Subcutaneous abdominal adipose tissue (tissue), 5 donors: ENCODE results near the gene SLC12A6.

ENCODE experiments used
- H3K27ac ChIP-seq: one replicate; pipeline ENCODE4 v1.7.0; 2013; ENCODE audit warnings: low read depth, mild to moderate bottlenecking, inconsistent platforms, low read length, moderate library complexity
- H3K27me3 ChIP-seq, 5 donors: one replicate each; pipeline ENCODE4 v1.7.0; 2013; ENCODE audit warnings: low read length in 5 of 5, inconsistent platforms in 1 of 5; ENCODE audit not compliant: control insufficient read depth in 5 of 5, insufficient read depth in 4 of 5
- H3K36me3 ChIP-seq, 5 donors: one replicate each; pipeline ENCODE4 v1.7.0; 2013; ENCODE audit warnings: low read length in 5 of 5; ENCODE audit not compliant: control insufficient read depth in 5 of 5, insufficient read depth in 5 of 5
- H3K4me1 ChIP-seq, 5 donors: one replicate each; pipeline ENCODE4 v1.7.0; 2013; ENCODE audit warnings: low read length in 5 of 5, mild to moderate bottlenecking in 3 of 5, moderate library complexity in 1 of 5; ENCODE audit not compliant: control insufficient read depth in 5 of 5, insufficient read depth in 5 of 5
- H3K4me3 ChIP-seq, 5 donors: one replicate each; pipeline ENCODE4 v1.7.0; 2013; ENCODE audit warnings: low read length in 5 of 5, low read depth in 1 of 5
- H3K9ac ChIP-seq, 5 donors: one replicate each; pipeline ENCODE4 v1.7.0; 2013; ENCODE audit warnings: low read length in 5 of 5, mild to moderate bottlenecking in 4 of 5, moderate library complexity in 3 of 5
- H3K9me3 ChIP-seq, 5 donors: one replicate each; pipeline ENCODE4 v1.7.0; 2013; ENCODE audit warnings: low read length in 5 of 5; ENCODE audit not compliant: control insufficient read depth in 5 of 5
- donor health status: healthy.
- donor health status: healthy.
- donor health status: healthy.
- donor health status: healthy.
- donor health status: healthy.

The SLC12A6 gene

GRCh38 chr15:34367101-34368081, 29.8 kb upstream of the SLC12A6 start, which contains the start of gene LPCAT4:
TSS of gene LPCAT4 (minus strand) at chr15:34367196. CDS start at chr15:34367100, 96 bp downstream.
- H3K9ac ChIP-seq: peak within 1 kb of the TSS; percentile 54 to 95 (median 85)
- no peaks in the 10 kb centered on the region for H3K9me3 ChIP-seq
- peak within 1 kb of the TSS; percentile 87 to 97 (median 91) for H3K4me3 ChIP-seq
- peaks cover 10 to 29% (median 20%) of the 10 kb centered on the region in 5 donors for H3K4me1 ChIP-seq
- peak within 1 kb of the TSS; percentile 88 for H3K27ac ChIP-seq
- peaks cover 0 to 14% (median 5%) of the 10 kb centered on the region in 5 donors for H3K36me3 ChIP-seq
- H3K27me3 ChIP-seq: no peaks in the 10 kb centered on the region

GRCh38 chr15:34366271-34367065, 28.9 kb upstream of the SLC12A6 start:
- peak overlapping the region in 3 of 5 donors; percentile 48 to 74 (median 53) for H3K9ac ChIP-seq
- peak overlapping the region; percentile 7 for H3K27ac ChIP-seq
- peaks cover 0 to 18% (median 5%) of the 10 kb centered on the region in 5 donors for H3K36me3 ChIP-seq
- H3K4me3 ChIP-seq: peak overlapping the region; percentile 74 to 97 (median 91)
- H3K27me3 ChIP-seq: no peaks in the 10 kb centered on the region
- H3K4me1 ChIP-seq: peaks cover 10 to 29% (median 20%) of the 10 kb centered on the region in 5 donors
- no peaks in the 10 kb centered on the region for H3K9me3 ChIP-seq

- Histone ChIP-seq H3K4me1 (peaks cover 10 to 29% (median 20%) of the 10 kb centered on the region in 5 donors), H3K9me3 (no peaks in the 10 kb centered on the region), H3K9ac (peak overlapping the region in 4 of 5 donors; percentile 9 to 74 (median 50)), H3K27ac (peak overlapping the region; percentile 7), H3K36me3 (peaks cover 0 to 25% (median 9%) of the 10 kb centered on the region in 5 donors), H3K4me3 (peak overlapping the region; percentile 65 to 97 (median 91)), H3K27me3 (no peaks in the 10 kb centered on the region)
Observed at GRCh38 chr15:34365836-34366235, 28.3 kb upstream of the SLC12A6 start.

DNA sequence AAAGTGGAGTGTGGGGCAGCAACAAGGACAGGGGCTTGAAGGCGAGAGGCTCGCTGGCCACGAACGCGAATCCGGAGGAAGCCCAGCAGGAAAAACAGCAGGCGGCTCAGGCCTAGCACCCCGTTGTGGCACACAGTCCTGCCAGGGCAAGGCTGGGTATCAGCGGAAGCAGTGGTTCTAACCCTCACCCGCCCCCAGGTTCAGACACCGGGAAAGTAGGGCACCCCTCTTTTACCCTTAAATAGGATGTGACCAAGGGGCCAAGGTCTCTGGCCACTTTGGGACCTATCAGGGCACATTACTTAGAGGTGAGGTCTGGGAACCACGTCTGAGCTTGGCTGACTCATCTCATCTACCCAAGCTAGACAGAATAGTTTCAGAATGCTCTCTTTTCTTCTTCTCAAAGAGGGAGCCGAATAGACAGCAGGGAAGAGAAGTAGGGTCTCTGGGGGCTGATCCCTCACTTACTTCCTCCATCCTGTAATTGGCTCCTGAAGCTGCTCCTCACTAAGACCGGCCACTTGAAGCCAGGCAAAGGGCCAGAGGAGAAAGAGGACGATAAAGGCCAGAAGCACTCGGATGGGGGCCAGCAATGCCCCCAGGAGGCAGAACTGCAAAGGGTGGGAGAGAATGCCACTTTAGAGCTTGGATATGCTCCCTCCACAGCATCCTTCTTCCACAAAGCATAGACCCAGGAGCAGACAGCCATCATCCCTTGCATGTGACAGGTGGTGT, 27.7 kb upstream of the SLC12A6 start:
- peaks cover 10 to 29% (median 20%) of the 10 kb centered on the region in 5 donors for H3K4me1 ChIP-seq
- H3K36me3 ChIP-seq: peaks cover 0 to 29% (median 12%) of the 10 kb centered on the region in 5 donors
- no peaks in the 10 kb centered on the region for H3K27me3 ChIP-seq
- H3K27ac ChIP-seq: no peak overlapping the region
- peak overlapping the region in 2 of 5 donors; percentile 91 to 96 for H3K4me3 ChIP-seq
- H3K9me3 ChIP-seq: no peaks in the 10 kb centered on the region
- H3K9ac ChIP-seq: peak overlapping the region in 1 of 5 donors; percentile 9

GRCh38 chr15:34364041-34364440, 26.5 kb upstream of the SLC12A6 start:
- Histone ChIP-seq H3K27me3 (no peaks in the 10 kb centered on the region), H3K9me3 (no peaks in the 10 kb centered on the region), H3K27ac (no peak overlapping the region), H3K36me3 (peaks cover 0 to 41% (median 21%) of the 10 kb centered on the region in 5 donors), H3K4me3 (no peak overlapping the region), H3K9ac (no peak overlapping the region), H3K4me1 (peaks cover 10 to 29% (median 20%) of the 10 kb centered on the region in 5 donors)

DNA sequence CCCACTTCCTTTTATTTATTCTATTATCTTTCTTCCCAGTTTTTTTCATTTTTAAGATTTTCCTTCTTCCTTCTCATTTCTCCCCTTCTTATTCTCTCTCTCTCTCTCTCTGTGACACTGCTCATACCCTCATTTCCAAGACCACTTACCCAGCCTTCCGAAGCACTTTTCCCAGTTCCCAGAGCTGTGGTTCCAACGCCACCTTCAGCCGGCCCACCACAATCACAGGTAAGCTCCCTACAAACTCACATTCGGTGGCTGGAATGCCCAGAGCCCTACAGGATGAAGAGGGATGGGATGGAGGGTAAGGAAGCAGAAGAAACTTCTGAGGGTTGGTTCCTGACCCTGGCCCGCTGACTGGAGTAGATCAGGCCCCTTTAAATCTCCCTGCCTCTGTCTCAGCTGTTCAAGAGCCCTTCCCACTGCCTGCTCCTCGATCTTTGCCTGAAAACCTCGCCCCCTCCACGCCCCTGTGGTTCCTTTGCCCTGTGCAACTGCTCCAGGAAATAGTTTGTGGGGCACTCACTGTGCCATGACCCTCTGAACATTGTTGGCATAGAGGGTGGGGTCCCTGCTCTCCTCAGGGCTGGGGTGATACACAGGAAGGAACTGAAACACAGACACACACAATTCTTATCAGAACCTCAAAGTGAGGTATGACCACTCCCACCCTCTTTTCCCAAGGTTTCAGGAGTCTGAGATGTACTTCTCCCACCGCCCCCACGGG, 24.6 kb upstream of the SLC12A6 start:
- Histone ChIP-seq H3K4me1 (peaks cover 5 to 15% (median 11%) of the 10 kb centered on the region in 5 donors), H3K9me3 (no peaks in the 10 kb centered on the region), H3K27ac (no peak overlapping the region), H3K36me3 (peaks cover 0 to 48% (median 23%) of the 10 kb centered on the region in 5 donors), H3K4me3 (no peak overlapping the region), H3K9ac (no peak overlapping the region), H3K27me3 (no peaks in the 10 kb centered on the region)

DNA sequence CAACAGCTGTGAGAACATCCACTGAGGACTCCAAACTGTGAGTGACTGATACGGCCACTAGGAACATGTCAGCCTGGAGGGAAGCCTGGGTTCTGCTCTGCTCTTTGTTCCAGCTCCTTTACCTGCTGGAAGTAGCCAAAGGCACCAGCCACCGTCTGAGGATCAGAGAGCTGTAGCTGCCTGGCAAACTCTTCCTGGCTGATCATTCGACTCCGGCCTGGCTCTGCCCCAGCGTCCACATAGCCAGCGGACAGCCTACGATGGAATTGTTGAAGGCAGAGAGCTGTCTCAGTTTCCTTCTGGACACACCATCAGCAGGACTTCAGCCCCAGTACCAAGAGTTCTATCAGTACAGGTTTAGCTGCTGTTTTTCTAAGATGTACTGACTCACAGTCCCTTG, 23.7 kb upstream of the SLC12A6 start:
- Histone ChIP-seq H3K9ac (no peak overlapping the region), H3K27me3 (no peaks in the 10 kb centered on the region), H3K4me1 (peaks cover 5 to 9% (median 7%) of the 10 kb centered on the region in 5 donors), H3K27ac (no peak overlapping the region), H3K4me3 (no peak overlapping the region), H3K9me3 (no peaks in the 10 kb centered on the region), H3K36me3 (peaks cover 0 to 58% (median 28%) of the 10 kb centered on the region in 5 donors)

- Histone ChIP-seq H3K4me1 (peaks cover 0 to 2% (median 0%) of the 10 kb centered on the region in 5 donors), H3K9ac (no peak overlapping the region), H3K9me3 (no peaks in the 10 kb centered on the region), H3K27ac (no peak overlapping the region), H3K36me3 (peaks cover 0 to 66% (median 32%) of the 10 kb centered on the region in 5 donors), H3K27me3 (no peaks in the 10 kb centered on the region), H3K4me3 (no peak overlapping the region)
Observed at GRCh38 chr15:34360298-34360697, 22.7 kb upstream of the SLC12A6 start.

GRCh38 chr15:34359416-34359815, 21.8 kb upstream of the SLC12A6 start:
- peak overlapping the region in 1 of 5 donors; percentile 6 for H3K9ac ChIP-seq
- H3K27me3 ChIP-seq: no peaks in the 10 kb centered on the region
- H3K27ac ChIP-seq: no peak overlapping the region
- H3K4me1 ChIP-seq: peaks cover 0 to 2% (median 0%) of the 10 kb centered on the region in 5 donors
- H3K4me3 ChIP-seq: no peak overlapping the region
- peaks cover 0 to 69% (median 32%) of the 10 kb centered on the region in 5 donors for H3K36me3 ChIP-seq
- H3K9me3 ChIP-seq: no peaks in the 10 kb centered on the region
